Neural progenitor cell (in vitro differentiated cells): Measurements from ENCODE around the gene ASPHD2. TPM values are rescaled to one million over a fixed set of nuclear protein-coding genes. Genes with fewer than 3 reads are reported as not detected.

Source experiments
- DNase-seq: peaks from one replicate; pipeline ENCODE4 v3.0.0-alpha.2; 2016; ENCODE audit warnings: low spot score
- H2AFZ ChIP-seq: fragments of 200-600 bp; sonication (generic); replicated peaks from 2 replicates; pipeline ENCODE4 v1.6.1; 2016; ENCODE audit warnings: antibody characterized with exemption
- H3F3A ChIP-seq: fragments of 200-600 bp; sonication (generic); 2 replicates; pipeline ENCODE4 v1.6.1; 2016; ENCODE audit warnings: antibody characterized with exemption, low read depth
- H3K27ac ChIP-seq: fragments of 200-600 bp; sonication (generic); 2 replicates; pipeline ENCODE4 v1.5.1; 2016; ENCODE audit warnings: mild to moderate bottlenecking
- H3K27me3 ChIP-seq: fragments of 200-600 bp; sonication (generic); 2 replicates; pipeline ENCODE4 v1.6.1; 2016; ENCODE audit warnings: mild to moderate bottlenecking, moderate library complexity
- H3K36me3 ChIP-seq: fragments of 200-600 bp; sonication (generic); 2 replicates; pipeline ENCODE4 v1.5.1; 2016
- H3K4me1 ChIP-seq: fragments of 200-600 bp; sonication (generic); 2 replicates; pipeline ENCODE4 v1.6.1; 2016; ENCODE audit warnings: mixed run types
- H3K4me2 ChIP-seq: fragments of 200-600 bp; sonication (generic); 2 replicates; pipeline ENCODE4 v1.6.1; 2016
- H3K4me3 ChIP-seq: fragments of 200-600 bp; sonication (generic); 2 replicates; pipeline ENCODE4 v1.5.1; 2016
- H3K79me2 ChIP-seq: fragments of 200-600 bp; sonication (generic); 2 replicates; pipeline ENCODE4 v1.6.1; 2016; ENCODE audit warnings: low read depth
- H3K9ac ChIP-seq: fragments of 200-600 bp; sonication (generic); 2 replicates; pipeline ENCODE4 v1.6.1; 2016
- H3K9me3 ChIP-seq: fragments of 200-600 bp; sonication (generic); 2 replicates; pipeline ENCODE4 v1.5.1; 2016; ENCODE audit warnings: low read depth
- H4K20me1 ChIP-seq: fragments of 200-600 bp; sonication (generic); 2 replicates; pipeline ENCODE4 v1.6.1; 2016; ENCODE audit warnings: low read depth
- H3K27ac Mint-ChIP-seq: 3 replicates; pipeline ENCODE4 v1.8.0; 2021; ENCODE audit warnings: mixed read lengths
- H3K27me3 Mint-ChIP-seq: 2 replicates; pipeline ENCODE4 v1.8.0; 2022; ENCODE audit warnings: low read depth, mild to moderate bottlenecking, inconsistent platforms, moderate library complexity, mixed read lengths; ENCODE audit not compliant: insufficient read depth
- H3K36me3 Mint-ChIP-seq: 3 replicates; pipeline ENCODE4 v1.8.0; 2021; ENCODE audit warnings: mixed read lengths
- H3K4me1 Mint-ChIP-seq: 3 replicates; pipeline ENCODE4 v1.8.0; 2021; ENCODE audit warnings: mixed read lengths
- H3K4me3 Mint-ChIP-seq: 3 replicates; pipeline ENCODE4 v1.8.0; 2021; ENCODE audit warnings: mild to moderate bottlenecking, moderate library complexity, mixed read lengths
- H3K9me3 Mint-ChIP-seq: 3 replicates; pipeline ENCODE4 v1.8.0; 2020; ENCODE audit warnings: mixed read lengths
- CTCF ChIP-seq: fragments of 200-600 bp; sonication (generic); IDR thresholded peaks from 2 replicates; pipeline ENCODE4 v1.5.1; 2017; ENCODE audit warnings: antibody characterized with exemption, mild to moderate bottlenecking
- EZH2 ChIP-seq: fragments of 200-600 bp; sonication (generic); IDR thresholded peaks from 2 replicates; pipeline ENCODE4 v1.6.1; 2017; ENCODE audit warnings: antibody characterized with exemption, mild to moderate bottlenecking, moderate library complexity
- EZH2phosphoT487 ChIP-seq: fragments of 200-600 bp; sonication (generic); IDR thresholded peaks from 2 replicates; pipeline ENCODE4 v1.6.1; 2017; ENCODE audit warnings: antibody characterized with exemption
- total RNA-seq: library from RNA; depleted of rRNA; stranded (reverse); fragments of >200 nt; gene quantifications from 2 replicates; pipeline ENCODE4 v1.2.3, GENCODE V29; 2015; ENCODE audit warnings: low replicate concordance

ASPHD2 gene
- total RNA-seq, 1 donor from 2014 or later: 9.3 TPM

- no peak overlapping the region for H3K4me3 ChIP-seq
- H3K27me3 ChIP-seq: peaks cover 29% of the 10 kb centered on the region
- Mint-ChIP-seq H3K4me1 (peaks cover 24% of the 10 kb centered on the region), H3K27ac (peak overlapping the region; percentile 61), H3K36me3 (no peaks in the 10 kb centered on the region), H3K4me3 (no peak overlapping the region), H3K27me3 (peaks cover 5% of the 10 kb centered on the region), H3K9me3 (no peaks in the 10 kb centered on the region)
- peaks cover 6% of the 10 kb centered on the region for H3K4me1 ChIP-seq
- no peak for TF ChIP-seq EZH2phosphoT487
- TF ChIP-seq CTCF: no peak
- TF ChIP-seq EZH2: no peak
- peaks cover 7% of the 10 kb centered on the region for H3F3A ChIP-seq
- H2AFZ ChIP-seq: no peak overlapping the region
- H4K20me1 ChIP-seq: no peaks in the 10 kb centered on the region
- no peaks in the 10 kb centered on the region for H3K9me3 ChIP-seq
- H3K9ac ChIP-seq: no peak overlapping the region
- H3K36me3 ChIP-seq: no peaks in the 10 kb centered on the region
- no peak overlapping the region for H3K4me2 ChIP-seq
- no peak overlapping the region for H3K27ac ChIP-seq
- H3K79me2 ChIP-seq: no peaks in the 10 kb centered on the region
- DNase-seq: no peak
Measured at GRCh38 chr22:26409719-26410335, 19.2 kb upstream of the ASPHD2 start.

GRCh38 chr22:26410386-26410785 is 18.7 kb upstream of the ASPHD2 start:
- H3K4me1 ChIP-seq: peaks cover under 1% of the 10 kb centered on the region
- Mint-ChIP-seq H3K27me3 (peaks cover 5% of the 10 kb centered on the region), H3K4me1 (peaks cover 19% of the 10 kb centered on the region), H3K9me3 (no peaks in the 10 kb centered on the region), H3K36me3 (no peaks in the 10 kb centered on the region), H3K4me3 (no peak overlapping the region), H3K27ac (peak overlapping the region; percentile 61)
- peaks cover 29% of the 10 kb centered on the region for H3K27me3 ChIP-seq
- no peak overlapping the region for H2AFZ ChIP-seq
- H3K27ac ChIP-seq: no peak overlapping the region
- H3K4me3 ChIP-seq: no peak overlapping the region
- no peaks in the 10 kb centered on the region for H4K20me1 ChIP-seq
- TF ChIP-seq EZH2 (no peak), EZH2phosphoT487 (no peak), CTCF (no peak)
- H3F3A ChIP-seq: peaks cover 2% of the 10 kb centered on the region
- no peaks in the 10 kb centered on the region for H3K36me3 ChIP-seq
- H3K4me2 ChIP-seq: no peak overlapping the region
- no peak for DNase-seq
- H3K9ac ChIP-seq: no peak overlapping the region
- H3K9me3 ChIP-seq: no peaks in the 10 kb centered on the region
- H3K79me2 ChIP-seq: no peaks in the 10 kb centered on the region

- Histone ChIP-seq H3K9me3 (no peaks in the 10 kb centered on the region), H3K4me1 (peaks cover 3% of the 10 kb centered on the region), H3K4me2 (no peak overlapping the region), H2AFZ (no peak overlapping the region), H3K9ac (no peak overlapping the region), H3K27me3 (peaks cover 29% of the 10 kb centered on the region), H3K4me3 (no peak overlapping the region), H3K27ac (no peak overlapping the region), H3F3A (peaks cover 5% of the 10 kb centered on the region), H3K79me2 (no peaks in the 10 kb centered on the region), H4K20me1 (no peaks in the 10 kb centered on the region), H3K36me3 (no peaks in the 10 kb centered on the region)
- peaks cover 27% of the 10 kb centered on the region for H3K4me1 Mint-ChIP-seq
- H3K27ac Mint-ChIP-seq: no peak overlapping the region
- H3K4me3 Mint-ChIP-seq: no peak overlapping the region
- TF ChIP-seq EZH2phosphoT487: no peak
- TF ChIP-seq EZH2: no peak
- no peak for TF ChIP-seq CTCF
- no peaks in the 10 kb centered on the region for H3K9me3 Mint-ChIP-seq
- H3K36me3 Mint-ChIP-seq: no peaks in the 10 kb centered on the region
- peaks cover 4% of the 10 kb centered on the region for H3K27me3 Mint-ChIP-seq
- DNase-seq: no peak
Measured at GRCh38 chr22:26414347-26414746, 14.7 kb upstream of the ASPHD2 start.
